Liver (tissue), 9 donors: ENCODE measurements around the gene WNT10A. TPM values are rescaled to one million over a fixed set of nuclear protein-coding genes. Genes with fewer than 3 reads are reported as not detected.

Source experiments
- DNase-seq: peaks from one replicate; pipeline ENCODE4 v3.0.0-alpha.2; 2017; ENCODE audit warnings: low spot score
- H3K27ac ChIP-seq, 2 donors: one replicate each; pipeline ENCODE4 v1.7.0; 2013; ENCODE audit warnings: inconsistent platforms in 2 of 2, low read length in 2 of 2, control low read depth in 1 of 2, low read depth in 1 of 2, mild to moderate bottlenecking in 1 of 2
- H3K27me3 ChIP-seq, 4 donors: one replicate each; pipeline versions ENCODE4 v1.6.1 to v1.7.0; 2013; ENCODE audit warnings: low read length in 3 of 4, inconsistent platforms in 1 of 4, mild to moderate bottlenecking in 1 of 4, moderate library complexity in 1 of 4; ENCODE audit not compliant: control insufficient read depth in 4 of 4, insufficient read depth in 4 of 4
- H3K36me3 ChIP-seq, 4 donors: one replicate each; pipeline versions ENCODE4 v1.6.1 to v1.7.0; 2013; ENCODE audit warnings: low read length in 3 of 4, mild to moderate bottlenecking in 3 of 4, low read depth in 1 of 4, moderate library complexity in 1 of 4; ENCODE audit not compliant: control insufficient read depth in 4 of 4, insufficient read depth in 3 of 4
- H3K4me1 ChIP-seq, 4 donors: one replicate each; pipeline versions ENCODE4 v1.6.1 to v1.7.0; 2013; ENCODE audit warnings: low read length in 3 of 4, mild to moderate bottlenecking in 3 of 4, moderate library complexity in 1 of 4; ENCODE audit not compliant: control insufficient read depth in 4 of 4, insufficient read depth in 4 of 4
- H3K4me3 ChIP-seq, 3 donors: one replicate each; pipeline versions ENCODE4 v1.6.1 to v1.7.0; 2013; ENCODE audit warnings: low read length in 3 of 3, control low read depth in 1 of 3, low read depth in 1 of 3, mild to moderate bottlenecking in 1 of 3
- H3K9ac ChIP-seq, 2 donors: one replicate each; pipeline ENCODE4 v1.7.0; 2013; ENCODE audit warnings: low read length in 2 of 2, mild to moderate bottlenecking in 2 of 2, moderate library complexity in 2 of 2, control low read depth in 1 of 2, low read depth in 1 of 2
- H3K9me3 ChIP-seq, 4 donors: one replicate each; pipeline versions ENCODE4 v1.6.1 to v1.7.0; 2013; ENCODE audit warnings: low read length in 3 of 4; ENCODE audit not compliant: control insufficient read depth in 4 of 4
- ATF3 ChIP-seq: IDR thresholded peaks from 2 replicates; pipeline ENCODE4 v1.6.1; 2016; ENCODE audit warnings: antibody characterized with exemption
- EGR1 ChIP-seq, 2 donors: IDR thresholded peaks; 2 replicates each; pipeline ENCODE4 v1.6.1; 2016 to 2018; ENCODE audit warnings: antibody characterized with exemption in 2 of 2, low read depth in 2 of 2
- FOXA1 ChIP-seq: IDR thresholded peaks from 2 replicates; pipeline ENCODE4 v1.6.1; 2016; ENCODE audit warnings: antibody characterized with exemption
- FOXA2 ChIP-seq: IDR thresholded peaks from 2 replicates; pipeline ENCODE4 v1.6.1; 2016; ENCODE audit warnings: antibody characterized with exemption
- HNF4A ChIP-seq, 2 donors: conservative IDR thresholded peaks; 2 replicates each; pipeline ENCODE4 v1.6.1; 2016; ENCODE audit warnings: antibody characterized with exemption in 2 of 2, mild to moderate bottlenecking in 2 of 2
- HNF4G ChIP-seq: IDR thresholded peaks from 2 replicates; pipeline ENCODE4 v1.6.1; 2016; ENCODE audit warnings: antibody characterized with exemption
- JUND ChIP-seq, 2 donors: IDR thresholded peaks; 2 replicates each; pipeline ENCODE4 v1.6.1; 2016; ENCODE audit warnings: antibody characterized with exemption in 2 of 2
- NR2F2 ChIP-seq: IDR thresholded peaks from 2 replicates; pipeline ENCODE4 v1.6.1; 2016; ENCODE audit warnings: antibody characterized with exemption
- RXRA ChIP-seq, 2 donors: IDR thresholded peaks; 2 replicates each; pipeline ENCODE4 v1.6.1; 2017 to 2018; ENCODE audit warnings: antibody characterized with exemption in 2 of 2, mild to moderate bottlenecking in 1 of 2
- SP1 ChIP-seq: IDR thresholded peaks from 2 replicates; pipeline ENCODE4 v1.6.1; 2018; ENCODE audit warnings: antibody characterized with exemption, mild to moderate bottlenecking
- TAF1 ChIP-seq: conservative IDR thresholded peaks from 2 replicates; pipeline ENCODE4 v1.6.1; 2016; ENCODE audit warnings: antibody characterized with exemption, mild to moderate bottlenecking
- YY1 ChIP-seq: IDR thresholded peaks from 2 replicates; pipeline ENCODE4 v1.6.1; 2016; ENCODE audit warnings: antibody characterized with exemption, mild to moderate bottlenecking
- WGBS: extraction: QIAGEN DNeasy Blood & Tissue Kit; methylation state at CpG from one replicate; pipeline ENCODE4 v1.1.7; 2013; 5-methylcytosine and 5-hydroxymethylcytosine counted together
- polyA plus RNA-seq, 2 donors: library from polyadenylated mRNA; stranded (reverse) in 1 of 2; unstranded in 1 of 2; fragments of 200-250 nt in 1 of 2; fragments of >200 nt in 1 of 2; fragmentation: Nextera tagmentation in 1 of 2; extraction: Ambion mirVana in 1 of 2; gene quantifications; one replicate each; pipeline versions ENCODE4 v1.2.1 to v1.2.3, GENCODE V29; 2013 to 2015
- total RNA-seq, 2 donors: library from RNA; depleted of rRNA; stranded (reverse); fragments of >200 nt; gene quantifications; one replicate each; pipeline ENCODE4 v1.2.3, GENCODE V29; 2014
- TF ChIP-seq, protein P1 (sequence below): fragments of 150-350 bp; IDR thresholded peaks from 2 replicates; pipeline ENCODE4 v1.5.1; 2017; ENCODE audit warnings: improper control_type of control experiment, low read depth, low read length; ENCODE audit not compliant: missing input control
- TF ChIP-seq, protein P2 (sequence below): IDR thresholded peaks from 2 replicates; pipeline ENCODE4 v1.6.1; 2016; ENCODE audit warnings: antibody characterized with exemption, mild to moderate bottlenecking
- TF ChIP-seq, protein P3 (sequence below): IDR thresholded peaks from 2 replicates; pipeline ENCODE4 v1.6.1; 2016; ENCODE audit warnings: antibody characterized with exemption
- TF ChIP-seq, protein P4 (sequence below): IDR thresholded peaks from 2 replicates; pipeline ENCODE4 v1.6.1; 2016; ENCODE audit warnings: antibody characterized with exemption
- donor health status: healthy.
- donor health status: healthy.
- donor health status: healthy.
- donor health status: healthy.
- donor health status: healthy.

The WNT10A gene
- total and polyA plus RNA-seq, 4 donors: 0.01 to 0.08 (median 0.05) TPM; not detected in 1

GRCh38 chr2:218856167-218856895 lies 24.3 kb upstream of the WNT10A start:
- H3K36me3 ChIP-seq: no peaks in the 10 kb centered on the region
- H3K9ac ChIP-seq: no peak overlapping the region
- H3K4me3 ChIP-seq: no peak overlapping the region
- H3K4me1 ChIP-seq: peaks cover 0 to 20% (median 10%) of the 10 kb centered on the region in 4 donors
- peaks cover 2 to 21% (median 10%) of the 10 kb centered on the region in 4 donors for H3K27me3 ChIP-seq
- H3K27ac ChIP-seq: no peak overlapping the region
- 34% methylated on average over 12 of the region's 12 CpGs for WGBS
- TF ChIP-seq HNF4A (conservative IDR thresholded peaks at IDR 0.05) (no peak), RXRA (IDR thresholded peaks at IDR 0.05) (no peak), ATF3 (no peak), HNF4G (no peak), FOXA1 (no peak), NR2F2 (no peak), FOXA2 (no peak), SP1 (no peak), YY1 (no peak), JUND (IDR thresholded peaks at IDR 0.05) (no peak), TAF1 (no peak)
- TF ChIP-seq, protein P1, sequence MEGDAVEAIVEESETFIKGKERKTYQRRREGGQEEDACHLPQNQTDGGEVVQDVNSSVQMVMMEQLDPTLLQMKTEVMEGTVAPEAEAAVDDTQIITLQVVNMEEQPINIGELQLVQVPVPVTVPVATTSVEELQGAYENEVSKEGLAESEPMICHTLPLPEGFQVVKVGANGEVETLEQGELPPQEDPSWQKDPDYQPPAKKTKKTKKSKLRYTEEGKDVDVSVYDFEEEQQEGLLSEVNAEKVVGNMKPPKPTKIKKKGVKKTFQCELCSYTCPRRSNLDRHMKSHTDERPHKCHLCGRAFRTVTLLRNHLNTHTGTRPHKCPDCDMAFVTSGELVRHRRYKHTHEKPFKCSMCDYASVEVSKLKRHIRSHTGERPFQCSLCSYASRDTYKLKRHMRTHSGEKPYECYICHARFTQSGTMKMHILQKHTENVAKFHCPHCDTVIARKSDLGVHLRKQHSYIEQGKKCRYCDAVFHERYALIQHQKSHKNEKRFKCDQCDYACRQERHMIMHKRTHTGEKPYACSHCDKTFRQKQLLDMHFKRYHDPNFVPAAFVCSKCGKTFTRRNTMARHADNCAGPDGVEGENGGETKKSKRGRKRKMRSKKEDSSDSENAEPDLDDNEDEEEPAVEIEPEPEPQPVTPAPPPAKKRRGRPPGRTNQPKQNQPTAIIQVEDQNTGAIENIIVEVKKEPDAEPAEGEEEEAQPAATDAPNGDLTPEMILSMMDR: no peak
- TF ChIP-seq, protein P2, sequence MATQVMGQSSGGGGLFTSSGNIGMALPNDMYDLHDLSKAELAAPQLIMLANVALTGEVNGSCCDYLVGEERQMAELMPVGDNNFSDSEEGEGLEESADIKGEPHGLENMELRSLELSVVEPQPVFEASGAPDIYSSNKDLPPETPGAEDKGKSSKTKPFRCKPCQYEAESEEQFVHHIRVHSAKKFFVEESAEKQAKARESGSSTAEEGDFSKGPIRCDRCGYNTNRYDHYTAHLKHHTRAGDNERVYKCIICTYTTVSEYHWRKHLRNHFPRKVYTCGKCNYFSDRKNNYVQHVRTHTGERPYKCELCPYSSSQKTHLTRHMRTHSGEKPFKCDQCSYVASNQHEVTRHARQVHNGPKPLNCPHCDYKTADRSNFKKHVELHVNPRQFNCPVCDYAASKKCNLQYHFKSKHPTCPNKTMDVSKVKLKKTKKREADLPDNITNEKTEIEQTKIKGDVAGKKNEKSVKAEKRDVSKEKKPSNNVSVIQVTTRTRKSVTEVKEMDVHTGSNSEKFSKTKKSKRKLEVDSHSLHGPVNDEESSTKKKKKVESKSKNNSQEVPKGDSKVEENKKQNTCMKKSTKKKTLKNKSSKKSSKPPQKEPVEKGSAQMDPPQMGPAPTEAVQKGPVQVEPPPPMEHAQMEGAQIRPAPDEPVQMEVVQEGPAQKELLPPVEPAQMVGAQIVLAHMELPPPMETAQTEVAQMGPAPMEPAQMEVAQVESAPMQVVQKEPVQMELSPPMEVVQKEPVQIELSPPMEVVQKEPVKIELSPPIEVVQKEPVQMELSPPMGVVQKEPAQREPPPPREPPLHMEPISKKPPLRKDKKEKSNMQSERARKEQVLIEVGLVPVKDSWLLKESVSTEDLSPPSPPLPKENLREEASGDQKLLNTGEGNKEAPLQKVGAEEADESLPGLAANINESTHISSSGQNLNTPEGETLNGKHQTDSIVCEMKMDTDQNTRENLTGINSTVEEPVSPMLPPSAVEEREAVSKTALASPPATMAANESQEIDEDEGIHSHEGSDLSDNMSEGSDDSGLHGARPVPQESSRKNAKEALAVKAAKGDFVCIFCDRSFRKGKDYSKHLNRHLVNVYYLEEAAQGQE: no peak
- TF ChIP-seq, protein P3, sequence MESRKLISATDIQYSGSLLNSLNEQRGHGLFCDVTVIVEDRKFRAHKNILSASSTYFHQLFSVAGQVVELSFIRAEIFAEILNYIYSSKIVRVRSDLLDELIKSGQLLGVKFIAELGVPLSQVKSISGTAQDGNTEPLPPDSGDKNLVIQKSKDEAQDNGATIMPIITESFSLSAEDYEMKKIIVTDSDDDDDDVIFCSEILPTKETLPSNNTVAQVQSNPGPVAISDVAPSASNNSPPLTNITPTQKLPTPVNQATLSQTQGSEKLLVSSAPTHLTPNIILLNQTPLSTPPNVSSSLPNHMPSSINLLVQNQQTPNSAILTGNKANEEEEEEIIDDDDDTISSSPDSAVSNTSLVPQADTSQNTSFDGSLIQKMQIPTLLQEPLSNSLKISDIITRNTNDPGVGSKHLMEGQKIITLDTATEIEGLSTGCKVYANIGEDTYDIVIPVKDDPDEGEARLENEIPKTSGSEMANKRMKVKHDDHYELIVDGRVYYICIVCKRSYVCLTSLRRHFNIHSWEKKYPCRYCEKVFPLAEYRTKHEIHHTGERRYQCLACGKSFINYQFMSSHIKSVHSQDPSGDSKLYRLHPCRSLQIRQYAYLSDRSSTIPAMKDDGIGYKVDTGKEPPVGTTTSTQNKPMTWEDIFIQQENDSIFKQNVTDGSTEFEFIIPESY: no peak
- TF ChIP-seq, protein P4, sequence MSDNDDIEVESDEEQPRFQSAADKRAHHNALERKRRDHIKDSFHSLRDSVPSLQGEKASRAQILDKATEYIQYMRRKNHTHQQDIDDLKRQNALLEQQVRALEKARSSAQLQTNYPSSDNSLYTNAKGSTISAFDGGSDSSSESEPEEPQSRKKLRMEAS: no peak
- DNase-seq: no peak
- no peaks in the 10 kb centered on the region for H3K9me3 ChIP-seq

DNA sequence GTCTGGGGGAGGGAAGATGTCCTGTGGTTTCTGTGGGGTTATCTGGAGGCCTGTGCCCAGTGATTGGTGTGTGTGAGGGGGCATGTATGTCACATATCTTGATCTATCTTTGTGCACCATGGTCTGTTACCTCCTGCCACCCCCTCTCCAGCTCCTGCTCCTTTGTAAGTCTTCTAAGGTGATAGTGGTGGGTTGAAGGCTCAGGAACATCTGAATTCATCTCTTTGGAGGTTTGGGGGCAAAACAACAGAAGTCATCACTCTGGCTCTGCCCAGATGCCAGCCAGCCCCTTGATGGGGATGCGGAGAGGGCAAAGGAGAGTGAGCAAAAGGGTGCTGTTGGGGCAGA lies 23.8 kb upstream of the WNT10A start:
- 61% methylated on average over 1 of the region's 1 CpG for WGBS
- no peak for DNase-seq
- H3K4me1 ChIP-seq: peaks cover 0 to 20% (median 10%) of the 10 kb centered on the region in 4 donors
- H3K4me3 ChIP-seq: no peak overlapping the region
- no peak overlapping the region for H3K9ac ChIP-seq
- no peak overlapping the region for H3K27ac ChIP-seq
- no peaks in the 10 kb centered on the region for H3K9me3 ChIP-seq
- H3K27me3 ChIP-seq: peaks cover 5 to 24% (median 10%) of the 10 kb centered on the region in 4 donors
- no peaks in the 10 kb centered on the region for H3K36me3 ChIP-seq
- TF ChIP-seq EGR1 (IDR thresholded peaks at IDR 0.05; ENCODE audit: low read depth in 2 of 2) (no peak), YY1 (no peak), RXRA (IDR thresholded peaks at IDR 0.05) (no peak), HNF4G (no peak)
- TF ChIP-seq, protein P2: no peak
- TF ChIP-seq, protein P3: no peak
